K562 (cell line): ENCODE measurements around the gene PDE4D.

ENCODE experiments used
- BRD4 ChIP-seq: fragments of 200-600 bp; sonication (generic); IDR thresholded peaks from 2 replicates; pipeline ENCODE4 v1.6.1; 2017; ENCODE audit warnings: inconsistent platforms
- ETS1 ChIP-seq: conservative IDR thresholded peaks from 2 replicates; pipeline ENCODE4 v1.6.1; 2011; ENCODE audit warnings: low read depth, mild to moderate bottlenecking, low read length; ENCODE audit not compliant: control insufficient read depth
- EZH2 ChIP-seq: IDR thresholded peaks from 2 replicates; pipeline ENCODE4 v1.6.1; 2012; ENCODE audit warnings: low read depth, mild to moderate bottlenecking, inconsistent platforms, low read length, borderline replicate concordance
- MAFG ChIP-seq: fragments of 450-650 bp; conservative IDR thresholded peaks from 2 replicates; pipeline ENCODE4 v1.6.1; 2016; ENCODE audit warnings: missing genetic modification characterization, missing compliant biosample characterization
- POLR2AphosphoS5 ChIP-seq: IDR thresholded peaks from 2 replicates; pipeline ENCODE4 v1.6.1; 2011; ENCODE audit warnings: mild to moderate bottlenecking, low read depth, low read length, moderate library complexity; ENCODE audit not compliant: control insufficient read depth, insufficient read depth
- RBM14 ChIP-seq: fragments of 200-400 bp; formaldehyde crosslinking; IDR thresholded peaks from 2 replicates; pipeline ENCODE4 v1.6.1; 2018; ENCODE audit warnings: low read depth, mild to moderate bottlenecking, low read length, moderate library complexity, borderline replicate concordance; ENCODE audit not compliant: insufficient read depth
- SAFB2 ChIP-seq: fragments of 200-400 bp; formaldehyde crosslinking; IDR thresholded peaks from 2 replicates; pipeline ENCODE4 v1.6.1; 2018; ENCODE audit warnings: borderline replicate concordance, low read length, low read depth, moderate library complexity; ENCODE audit not compliant: severe bottlenecking
- USF1 ChIP-seq: sonication (generic); formaldehyde crosslinking; IDR thresholded peaks from 2 replicates; pipeline ENCODE4 v1.9.0; 2022; ENCODE audit warnings: mild to moderate bottlenecking, missing genetic modification reagents
- ZNF263 ChIP-seq: sonication (generic); formaldehyde crosslinking; IDR thresholded peaks from 2 replicates; pipeline ENCODE4 v1.8.0; 2022; ENCODE audit warnings: mild to moderate bottlenecking, missing genetic modification reagents, borderline replicate concordance
- ZNF274 ChIP-seq: IDR thresholded peaks from 2 replicates; pipeline ENCODE4 v1.6.1; 2011; ENCODE audit warnings: low read depth, mild to moderate bottlenecking, low read length, moderate library complexity, borderline replicate concordance

- no peak for TF ChIP-seq MAFG (tag)
- TF ChIP-seq USF1 (CRISPR knock-in tag), result no peak
- TF ChIP-seq SAFB2, result no peak
- TF ChIP-seq ETS1, result no peak
- TF ChIP-seq BRD4, result no peak
- no peak for TF ChIP-seq ZNF263 (CRISPR knock-in tag)
- TF ChIP-seq EZH2, result no peak
- no peak for TF ChIP-seq ZNF274
- TF ChIP-seq POLR2AphosphoS5, result no peak
- TF ChIP-seq RBM14, result no peak
Observed at GRCh38 chr5:59285300-59286016, 608.1 kb downstream of the PDE4D start.
